Colonic mucosa (tissue), 4 donors: Measurements from ENCODE around the gene GHDC. TPM values are rescaled to one million over a fixed set of nuclear protein-coding genes. Genes with fewer than 3 reads are reported as not detected.
A peak's percentile ranks its signal among the peaks of the same experiment; 100 is the strongest.

Experiments
- DNase-seq: peaks from one replicate; pipeline ENCODE4 v3.0.0-alpha.2; 2020
- H3K27ac ChIP-seq: fragments of 200-600 bp; one replicate; pipeline ENCODE4 v1.8.0; 2021
- H3K27me3 ChIP-seq: fragments of 200-600 bp; one replicate; pipeline ENCODE4 v1.8.0; 2021
- H3K36me3 ChIP-seq: fragments of 200-600 bp; one replicate; pipeline ENCODE4 v1.8.0; 2021
- H3K4me1 ChIP-seq: fragments of 200-600 bp; one replicate; pipeline ENCODE4 v1.8.0; 2021; ENCODE audit warnings: mild to moderate bottlenecking
- H3K4me3 ChIP-seq: fragments of 200-600 bp; one replicate; pipeline ENCODE4 v1.8.0; 2021
- H3K9ac ChIP-seq, 2 donors: one replicate each; pipeline ENCODE4 v1.7.0; 2013; ENCODE audit warnings: control low read depth in 2 of 2, low read depth in 2 of 2, low read length in 2 of 2
- H3K9me3 ChIP-seq: fragments of 200-600 bp; one replicate; pipeline ENCODE4 v1.8.0; 2021
- intact Hi-C: fragments of 100-400 bp; cut with DNase I; formaldehyde crosslinking; loops from one replicate; pipeline ENCODE4 v1.14.1; 2022
- total RNA-seq, 2 donors: library from RNA; stranded (reverse); fragmentation: NEBNext Ultra II Directional in 1 of 2; extraction: Animal tissue kit (Norgen Biotek cat#: 25700) in 1 of 2; gene quantifications; one replicate each; pipeline ENCODE4 v1.2.1, GENCODE V29; 2021
- TF ChIP-seq, protein P1 (sequence below): fragments of 200-600 bp; IDR thresholded peaks from one replicate; pipeline ENCODE4 v1.8.0; 2022; ENCODE audit warnings: antibody characterized with exemption, mild to moderate bottlenecking
- donor health status: healthy.
- donor health status: DM: no; HTN: no; CAD: no.
- donor health status: DM: no; HTN: no; CAD: no.

Gene GHDC
- total RNA-seq, 2 donors from 2014 or later = 20.6 to 23.0 TPM

DNA sequence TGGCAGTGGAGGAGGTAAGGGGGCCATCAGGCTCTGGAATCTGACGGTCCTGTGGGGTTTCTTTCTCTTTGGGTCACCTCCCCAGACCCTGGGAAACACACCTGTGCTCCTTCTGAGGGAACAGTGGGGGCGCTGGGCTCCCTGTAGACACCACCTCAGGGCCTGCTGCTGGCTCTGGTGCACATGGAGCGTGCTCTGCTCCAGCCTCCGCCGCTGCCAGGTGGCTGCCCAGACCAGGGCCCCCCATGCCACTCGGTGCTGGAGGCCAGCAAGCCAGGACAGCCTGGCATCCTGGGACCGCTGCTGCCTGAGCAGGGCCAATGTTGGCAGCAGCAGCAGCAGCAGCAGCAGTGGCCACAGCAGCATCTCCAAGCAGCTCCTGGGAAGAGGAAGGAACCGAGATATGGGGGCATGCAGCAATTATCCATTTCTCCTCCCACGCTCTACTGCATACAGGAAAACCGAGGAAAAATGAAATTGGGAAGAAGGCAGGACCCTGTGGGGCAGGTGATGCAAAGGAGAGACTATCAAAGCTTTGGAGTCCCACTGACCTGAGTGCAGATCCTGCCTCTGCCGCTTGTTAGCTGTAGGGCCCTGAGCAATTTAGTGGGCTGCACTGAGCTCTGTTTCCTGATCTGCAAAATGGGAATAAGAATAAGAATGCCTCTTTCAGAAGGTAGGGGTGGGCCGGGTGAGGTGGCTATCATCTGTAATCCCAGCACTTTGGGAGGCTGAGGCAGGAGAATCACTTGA lies 902 bp downstream of the GHDC start:
- Histone ChIP-seq H3K36me3 (no peaks in the 10 kb centered on the region), H3K9me3 (no peaks in the 10 kb centered on the region), H3K27me3 (no peaks in the 10 kb centered on the region), H3K27ac (peak overlapping the region; percentile 62), H3K9ac (peak overlapping the region; percentile 36 to 86), H3K4me3 (peak overlapping the region; percentile 80), H3K4me1 (peaks cover 4% of the 10 kb centered on the region)
- DNase-seq = no peak
- TF ChIP-seq, protein P1, sequence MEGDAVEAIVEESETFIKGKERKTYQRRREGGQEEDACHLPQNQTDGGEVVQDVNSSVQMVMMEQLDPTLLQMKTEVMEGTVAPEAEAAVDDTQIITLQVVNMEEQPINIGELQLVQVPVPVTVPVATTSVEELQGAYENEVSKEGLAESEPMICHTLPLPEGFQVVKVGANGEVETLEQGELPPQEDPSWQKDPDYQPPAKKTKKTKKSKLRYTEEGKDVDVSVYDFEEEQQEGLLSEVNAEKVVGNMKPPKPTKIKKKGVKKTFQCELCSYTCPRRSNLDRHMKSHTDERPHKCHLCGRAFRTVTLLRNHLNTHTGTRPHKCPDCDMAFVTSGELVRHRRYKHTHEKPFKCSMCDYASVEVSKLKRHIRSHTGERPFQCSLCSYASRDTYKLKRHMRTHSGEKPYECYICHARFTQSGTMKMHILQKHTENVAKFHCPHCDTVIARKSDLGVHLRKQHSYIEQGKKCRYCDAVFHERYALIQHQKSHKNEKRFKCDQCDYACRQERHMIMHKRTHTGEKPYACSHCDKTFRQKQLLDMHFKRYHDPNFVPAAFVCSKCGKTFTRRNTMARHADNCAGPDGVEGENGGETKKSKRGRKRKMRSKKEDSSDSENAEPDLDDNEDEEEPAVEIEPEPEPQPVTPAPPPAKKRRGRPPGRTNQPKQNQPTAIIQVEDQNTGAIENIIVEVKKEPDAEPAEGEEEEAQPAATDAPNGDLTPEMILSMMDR = no peak
- intact Hi-C loops = no loop called here

DNA sequence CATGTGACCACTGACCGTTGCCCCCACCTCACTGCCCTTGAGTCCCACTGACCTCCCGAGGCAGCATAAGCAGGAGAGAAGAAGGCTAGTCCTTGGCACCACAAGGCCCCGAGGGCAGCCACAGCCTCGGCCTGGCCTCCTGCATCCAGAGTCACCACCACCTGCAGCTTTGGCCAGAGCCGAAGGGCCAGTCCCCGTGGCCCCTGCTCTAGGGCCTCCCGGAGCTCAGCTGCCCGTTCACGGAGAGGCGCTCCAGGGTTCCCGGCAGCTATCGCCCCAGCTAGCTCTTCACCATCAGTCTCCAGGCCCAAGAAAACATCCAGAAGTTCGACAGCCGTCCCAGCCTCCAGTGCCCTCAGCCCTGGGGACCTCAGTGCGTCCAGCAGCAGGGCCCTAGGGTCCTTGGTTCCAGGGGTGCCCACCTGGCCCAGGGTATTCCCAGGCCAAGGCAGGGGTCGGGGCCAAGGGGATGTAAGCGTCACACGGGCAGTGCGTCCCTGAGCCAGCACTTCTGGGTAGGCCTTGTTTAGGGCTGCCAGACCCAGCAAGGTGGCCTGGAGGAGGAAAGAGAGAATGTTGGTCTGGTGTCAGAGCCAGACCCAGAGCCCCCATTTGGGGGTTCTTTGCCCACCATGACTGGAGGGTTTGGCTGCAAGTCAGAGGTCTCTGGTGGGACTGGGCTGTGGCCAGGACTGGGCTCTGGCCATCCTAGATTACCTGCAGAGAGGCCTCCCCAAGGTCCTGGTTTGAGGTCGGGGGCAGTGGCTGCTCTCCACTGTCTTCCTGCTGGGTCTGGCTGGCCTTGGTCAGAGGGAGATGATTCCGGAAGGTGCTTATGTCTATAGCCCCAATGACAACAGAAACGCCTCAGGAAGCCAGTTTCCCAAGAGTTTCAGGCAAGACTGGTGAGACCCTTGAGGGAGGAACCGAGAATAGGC lies 1.8 kb downstream of the GHDC start:
- TF ChIP-seq, protein P1 = no peak

DNA sequence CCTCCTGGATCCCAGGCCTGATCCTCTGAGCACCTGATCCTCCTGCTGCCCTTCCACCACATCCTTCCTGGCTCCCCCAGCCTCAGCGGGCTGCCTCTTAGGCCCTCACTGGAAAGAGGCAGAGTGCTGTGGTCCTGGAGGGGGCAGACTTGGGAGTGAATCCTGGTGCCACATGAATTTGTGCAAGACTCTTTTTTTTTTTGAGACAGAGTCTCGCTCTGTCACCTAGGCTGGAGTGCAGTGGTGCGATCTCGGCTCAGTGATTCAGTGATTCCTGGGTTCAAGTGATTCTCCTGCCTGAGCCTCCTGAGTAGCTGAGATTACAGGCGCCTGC lies 3.1 kb downstream of the GHDC start:
- TF ChIP-seq, protein P1 = no peak
- no peak for DNase-seq
- Histone ChIP-seq H3K9ac (no peak overlapping the region), H3K27ac (no peak overlapping the region), H3K27me3 (no peaks in the 10 kb centered on the region), H3K4me3 (no peak overlapping the region), H3K4me1 (peaks cover 4% of the 10 kb centered on the region), H3K9me3 (no peaks in the 10 kb centered on the region), H3K36me3 (no peaks in the 10 kb centered on the region)
- intact Hi-C loops = no loop called here

More for the DNA sequence above, 1.8 kb downstream of the GHDC start:
- Histone ChIP-seq H3K36me3 (no peaks in the 10 kb centered on the region), H3K9me3 (no peaks in the 10 kb centered on the region), H3K4me3 (no peak overlapping the region), H3K9ac (no peak overlapping the region), H3K4me1 (peaks cover 4% of the 10 kb centered on the region), H3K27ac (no peak overlapping the region), H3K27me3 (no peaks in the 10 kb centered on the region)
- DNase-seq = no peak
- intact Hi-C loops = no loop called here

DNA sequence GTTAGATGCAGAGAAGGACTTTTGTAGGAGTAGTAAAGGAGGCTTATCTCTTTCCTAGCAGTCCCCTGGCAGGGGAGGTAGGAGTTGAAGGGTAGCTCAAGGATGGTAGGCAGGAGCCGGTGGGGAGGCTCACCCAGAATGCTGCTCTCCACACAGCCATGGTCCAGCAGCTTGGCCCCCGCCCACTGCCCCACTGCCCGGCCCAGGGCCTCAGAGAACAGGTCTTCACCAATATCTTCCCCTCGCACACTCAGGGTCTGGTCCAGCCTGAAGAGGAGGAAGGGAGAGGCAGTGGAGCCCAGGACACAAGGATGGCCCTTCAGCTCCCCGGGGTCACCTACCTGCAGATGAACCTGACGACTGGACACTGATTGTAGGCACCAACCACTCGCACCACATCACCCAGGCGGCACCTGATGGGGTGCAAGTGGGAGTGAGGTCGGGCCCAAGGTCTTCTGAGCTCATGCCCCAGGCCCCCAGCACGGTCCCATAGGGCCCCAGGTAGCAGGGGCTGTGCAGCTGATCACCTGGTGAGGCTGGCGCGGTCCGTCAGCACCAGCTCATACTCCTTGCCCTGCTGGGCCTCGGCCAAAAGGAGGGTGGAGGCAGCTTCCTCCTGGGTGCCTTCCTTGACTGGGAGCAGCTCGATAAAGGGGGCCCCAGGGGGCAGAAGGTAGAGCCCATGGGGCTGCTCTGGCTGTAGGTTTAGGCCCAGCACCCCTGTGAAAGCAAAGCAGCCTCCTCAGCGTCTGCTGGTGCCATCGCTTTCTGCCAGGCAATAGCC lies 3.6 kb downstream of the GHDC start:
- Histone ChIP-seq H3K9ac (no peak overlapping the region), H3K27me3 (no peaks in the 10 kb centered on the region), H3K9me3 (no peaks in the 10 kb centered on the region), H3K36me3 (no peaks in the 10 kb centered on the region), H3K4me1 (peaks cover 4% of the 10 kb centered on the region), H3K27ac (no peak overlapping the region), H3K4me3 (no peak overlapping the region)
- DNase-seq = no peak
- intact Hi-C loops = no loop called here
- TF ChIP-seq, protein P1 = no peak

DNA sequence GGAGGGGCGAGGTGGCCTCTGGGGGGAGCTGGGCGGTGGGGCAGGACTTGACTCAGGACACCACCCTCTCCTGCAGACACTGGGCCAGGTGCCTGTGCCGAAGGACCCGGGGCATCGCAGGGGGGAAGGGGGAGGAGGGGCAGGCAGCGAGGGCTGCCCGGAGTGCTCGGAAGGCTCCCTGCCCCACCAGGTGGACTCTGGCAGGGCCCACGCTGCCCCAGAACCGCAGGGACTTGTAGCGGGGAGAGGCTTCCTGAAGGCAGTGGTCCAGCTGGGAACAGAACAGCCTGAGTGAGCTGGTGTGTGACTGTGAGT lies 4.7 kb downstream of the GHDC start:
- Histone ChIP-seq H3K27me3 (no peaks in the 10 kb centered on the region), H3K9ac (no peak overlapping the region), H3K9me3 (no peaks in the 10 kb centered on the region), H3K36me3 (no peaks in the 10 kb centered on the region), H3K27ac (no peak overlapping the region), H3K4me3 (no peak overlapping the region), H3K4me1 (peaks cover 9% of the 10 kb centered on the region)
- intact Hi-C loops = no loop called here
- DNase-seq = no peak
- TF ChIP-seq, protein P1 = no peak
